NCI-H2107 treated with DMSO at 0.1 percent for 48 hours (cell line): Measurements from ENCODE around the gene MCM3AP.

Source experiments
- DNase-seq: peaks from one replicate; lab custom pipeline; 2025; ENCODE audit not compliant: unreplicated experiment; lab: John Stamatoyannopoulos, UW

The MCM3AP gene

GRCh38 chr21:46274797-46275390, 10.5 kb downstream of the MCM3AP start:
- DNase-seq, result no peak

DNA sequence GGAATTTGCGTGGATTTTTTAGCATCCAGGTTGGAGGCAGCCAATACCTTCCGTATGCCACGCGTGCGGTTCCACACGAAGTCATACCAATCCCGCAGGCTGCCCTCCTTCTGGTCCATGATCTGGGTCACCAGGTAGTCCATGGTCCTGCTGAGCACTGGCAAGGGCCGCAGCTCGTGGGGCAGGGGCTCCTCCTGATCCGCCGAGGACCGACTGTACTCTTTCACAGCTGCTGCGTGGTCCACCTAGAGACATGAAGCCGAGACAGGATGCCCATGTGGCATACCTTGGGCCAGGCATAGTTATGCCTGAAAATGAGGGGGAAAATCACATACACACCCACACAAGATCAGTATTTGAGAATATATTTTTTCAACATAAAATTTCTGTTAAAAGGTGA, 12.1 kb downstream of the MCM3AP start:
- no peak for DNase-seq

GRCh38 chr21:46269466-46269865, 15.9 kb downstream of the MCM3AP start:
- DNase-seq, result no peak

DNA sequence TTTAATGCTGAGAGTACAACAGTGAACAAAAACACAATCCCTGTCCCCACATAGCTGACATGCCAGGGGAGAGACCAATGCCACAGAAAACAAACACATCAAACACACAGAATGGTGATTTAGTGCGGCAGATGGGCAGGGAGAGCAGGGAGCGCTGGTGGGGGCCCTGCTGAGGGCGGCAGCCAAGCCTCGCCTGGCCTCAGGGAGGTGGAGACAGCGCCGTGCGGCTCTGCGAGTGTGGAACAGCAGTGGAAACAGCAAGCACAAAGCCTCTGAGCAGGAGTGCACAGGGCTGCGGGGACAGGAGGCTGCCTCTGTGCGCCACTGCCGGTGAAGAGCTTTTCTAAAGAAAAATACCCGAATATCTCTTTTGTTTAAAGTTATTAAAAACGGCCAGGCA, 17.0 kb downstream of the MCM3AP start:
- DNase-seq, result no peak

DNA sequence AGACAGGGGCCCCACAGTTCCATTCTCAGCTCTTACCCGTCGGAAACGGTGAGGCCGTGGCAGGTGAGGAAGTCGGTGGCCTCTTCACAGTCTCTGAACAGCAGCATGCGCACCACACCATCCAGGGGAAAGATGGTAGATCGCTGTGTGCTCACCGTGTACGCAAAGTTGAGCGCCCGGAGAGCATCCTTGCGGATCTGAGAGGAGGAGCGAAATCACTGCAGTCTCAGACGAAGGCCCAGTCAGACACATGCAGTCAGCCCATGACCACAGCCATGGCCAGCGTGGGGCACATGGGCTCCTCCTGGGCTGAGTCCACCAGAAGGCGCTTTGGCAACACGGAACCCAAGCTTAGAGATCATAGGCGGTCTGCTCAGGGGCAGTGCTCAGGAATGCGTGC, 18.5 kb downstream of the MCM3AP start:
- DNase-seq, result no peak

DNA sequence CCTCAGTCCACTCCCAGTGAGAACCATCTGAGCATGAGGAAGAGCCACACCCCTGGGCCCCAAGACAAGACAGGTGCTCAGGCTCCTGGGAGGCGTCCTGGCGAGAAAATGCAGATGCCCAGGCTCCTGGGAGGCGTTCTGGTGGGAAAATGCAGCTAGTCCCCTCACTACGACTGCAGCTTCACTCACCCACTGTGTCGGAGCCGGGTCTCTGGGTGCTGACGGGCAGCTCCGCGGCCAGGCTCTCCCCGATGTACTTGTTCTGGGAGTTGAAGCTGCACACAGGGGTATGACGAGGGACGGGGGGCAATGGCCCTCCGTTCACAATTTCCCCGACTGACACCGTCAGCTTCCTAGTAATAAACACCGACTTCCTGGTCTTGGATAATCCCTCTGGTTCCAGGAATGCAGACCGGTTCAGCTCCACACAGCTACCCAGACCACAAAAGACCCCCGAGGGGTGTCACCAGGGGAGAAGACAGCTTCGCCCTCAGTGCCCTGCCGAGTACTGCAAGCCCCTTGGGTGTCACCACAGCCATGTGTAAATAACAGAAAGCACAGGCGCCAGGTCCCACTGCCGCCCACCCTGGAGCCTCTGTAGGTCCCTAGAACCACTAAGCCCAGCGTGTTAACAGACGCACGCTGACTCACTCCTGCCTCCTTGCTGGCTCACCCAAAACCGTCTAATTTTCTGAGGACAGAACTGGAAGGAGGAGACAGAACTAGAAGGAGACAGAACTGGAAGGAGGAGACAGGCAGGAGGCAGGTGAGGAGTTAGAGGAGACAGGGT, 19.5 kb downstream of the MCM3AP start:
- no peak for DNase-seq

DNA sequence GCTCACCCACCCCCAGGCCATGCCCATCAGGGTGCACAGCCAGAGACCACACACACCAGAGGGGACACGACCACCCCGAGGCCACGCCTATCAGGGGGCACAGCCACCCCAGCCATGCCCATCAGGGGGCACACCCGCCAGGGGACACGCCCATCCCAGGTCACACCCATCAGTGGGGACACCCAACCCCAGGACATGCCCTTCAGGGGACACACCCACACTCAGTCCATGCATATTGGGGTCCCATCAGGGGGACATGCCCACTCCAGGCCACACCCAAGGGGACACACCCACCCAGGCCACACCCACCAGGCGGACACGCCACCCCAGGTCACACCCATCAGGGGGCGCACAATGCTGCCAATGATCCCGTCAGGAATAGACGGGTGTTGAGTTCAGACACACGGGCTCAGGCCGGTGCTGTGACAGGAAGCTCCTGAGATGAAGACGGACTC, 20.7 kb downstream of the MCM3AP start:
- no peak for DNase-seq

- no peak for DNase-seq
Measured at GRCh38 chr21:46264046-46264689, 21.2 kb downstream of the MCM3AP start.

DNA sequence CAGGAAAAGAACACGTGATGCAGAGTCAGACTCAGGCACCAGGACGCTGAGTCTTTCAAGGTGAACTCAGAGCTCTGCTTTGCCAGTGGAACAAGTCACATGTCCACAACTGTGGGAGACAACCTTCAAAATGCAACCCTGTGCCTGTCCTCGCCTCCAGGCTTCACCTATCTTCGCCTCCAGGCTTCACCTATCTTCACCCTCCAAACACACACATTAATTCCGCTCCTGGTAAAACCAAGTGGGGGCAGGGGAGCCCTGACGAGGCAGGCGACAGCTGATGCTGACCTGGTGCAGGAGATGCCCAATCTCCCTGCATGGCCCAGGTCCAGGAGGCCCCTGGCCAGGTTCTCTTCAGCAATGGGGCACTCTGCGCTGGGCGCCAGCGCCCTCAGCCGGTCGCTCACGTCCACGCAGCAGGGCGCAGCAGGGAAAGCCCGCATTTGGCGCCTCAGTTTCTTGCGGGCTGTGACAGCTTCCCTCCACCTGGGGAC, 28.9 kb downstream of the MCM3AP start:
- DNase-seq, result no peak

DNA sequence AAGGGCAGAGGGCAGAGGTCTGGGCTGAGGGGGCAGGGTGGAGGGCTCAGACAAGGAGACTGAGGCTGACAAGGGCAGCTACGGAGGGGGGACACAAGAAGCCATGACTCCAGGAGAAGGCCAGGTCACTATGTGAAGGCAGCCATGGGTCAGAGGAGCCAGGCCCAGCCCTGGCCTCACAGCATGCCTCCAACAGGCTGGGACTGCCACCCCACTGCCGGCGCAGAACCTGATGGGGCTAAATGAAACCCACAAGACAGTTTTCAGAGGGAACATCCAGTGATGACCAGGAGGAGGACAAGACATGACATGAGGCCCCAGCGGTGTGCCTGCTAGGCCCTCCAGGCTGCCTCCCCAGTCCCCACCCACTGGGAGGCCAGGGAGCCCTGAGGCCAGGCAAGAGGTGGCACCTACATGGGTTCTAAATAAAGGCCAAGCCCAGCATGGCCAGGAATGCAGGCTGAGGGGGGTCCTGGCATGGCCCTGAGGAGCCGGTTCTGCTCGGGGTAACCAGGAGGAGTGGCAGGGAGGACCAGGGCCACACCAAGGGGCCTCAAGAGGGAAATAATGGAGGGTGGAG, 29.6 kb downstream of the MCM3AP start:
- no peak for DNase-seq

- no peak for DNase-seq
Measured at GRCh38 chr21:46255166-46255565, 30.2 kb downstream of the MCM3AP start.

GRCh38 chr21:46254208-46254975, 31.0 kb downstream of the MCM3AP start:
- peak; percentile 26 for DNase-seq

DNA sequence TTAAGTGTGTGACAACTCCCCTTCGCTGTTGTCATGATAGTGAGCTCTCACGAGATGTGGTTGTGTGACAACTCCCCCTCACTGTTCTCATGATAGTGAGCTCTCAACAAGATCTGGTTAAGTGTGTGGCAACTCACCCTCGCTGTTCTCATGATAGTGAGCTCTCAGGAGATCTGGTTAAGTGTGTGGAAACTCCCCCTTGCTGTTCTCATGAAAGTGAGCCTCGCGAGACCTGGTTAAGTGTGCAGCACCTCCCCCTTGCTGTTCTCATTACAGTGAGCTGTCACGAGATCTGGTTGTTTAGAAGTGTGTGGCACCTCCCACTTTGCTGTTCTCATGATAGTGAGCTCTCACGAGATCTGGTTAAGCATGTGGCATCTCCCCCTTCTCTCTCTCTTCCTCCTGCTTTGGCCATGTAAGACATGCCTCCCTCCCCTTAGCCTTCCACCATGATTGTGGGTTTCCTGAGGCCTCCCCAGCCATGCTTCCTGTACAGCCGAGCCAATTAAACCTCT, 31.7 kb downstream of the MCM3AP start:
- no peak for DNase-seq

GRCh38 chr21:46252840-46253239, 32.6 kb downstream of the MCM3AP start:
- no peak for DNase-seq

DNA sequence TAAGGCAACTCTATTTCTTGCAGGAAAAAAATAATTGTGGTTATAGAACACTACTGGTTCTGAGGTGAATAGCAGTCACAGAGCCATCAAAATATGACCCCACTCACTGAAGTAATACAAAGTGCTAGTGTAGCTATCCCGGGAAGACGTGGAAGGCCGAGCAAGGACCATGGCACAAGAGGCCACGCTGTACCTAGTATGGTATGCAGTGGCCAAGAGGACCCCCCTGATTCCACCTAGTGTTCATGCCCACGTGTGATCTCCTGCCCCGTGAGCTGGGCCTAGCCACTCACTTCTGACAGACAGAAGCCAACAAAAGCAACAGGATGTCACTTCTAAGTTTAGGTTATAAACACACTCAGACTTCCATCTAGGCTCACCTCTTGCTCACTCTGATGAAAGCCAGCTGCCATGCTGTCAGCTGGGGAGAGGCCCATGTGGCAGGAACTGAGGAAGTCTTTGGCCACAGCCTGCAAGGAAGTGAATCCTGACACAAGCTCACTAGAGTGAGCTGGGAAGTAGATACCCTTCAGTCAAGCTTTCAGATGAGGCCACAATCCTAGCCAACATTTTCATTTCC, 35.2 kb downstream of the MCM3AP start:
- no peak for DNase-seq

DNA sequence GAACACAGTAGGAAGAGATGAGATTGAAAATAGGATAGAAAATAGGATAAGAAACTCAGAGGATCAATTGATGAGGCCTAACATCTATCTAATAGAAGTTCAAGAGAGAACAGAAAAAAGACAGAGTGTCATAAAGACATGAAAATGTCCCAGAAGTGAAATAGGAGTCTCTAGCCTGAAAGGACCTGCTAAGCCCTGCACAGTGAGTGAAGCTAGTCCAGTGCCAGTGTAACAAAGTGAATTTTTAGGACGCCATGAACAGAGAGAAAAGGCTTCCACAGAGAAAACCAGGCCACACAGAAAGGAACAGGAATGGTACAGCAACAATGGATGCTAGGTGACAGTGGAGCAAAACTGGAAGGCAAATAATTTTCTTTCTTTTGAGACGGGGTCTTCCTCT, 36.6 kb downstream of the MCM3AP start:
- no peak for DNase-seq

DNA sequence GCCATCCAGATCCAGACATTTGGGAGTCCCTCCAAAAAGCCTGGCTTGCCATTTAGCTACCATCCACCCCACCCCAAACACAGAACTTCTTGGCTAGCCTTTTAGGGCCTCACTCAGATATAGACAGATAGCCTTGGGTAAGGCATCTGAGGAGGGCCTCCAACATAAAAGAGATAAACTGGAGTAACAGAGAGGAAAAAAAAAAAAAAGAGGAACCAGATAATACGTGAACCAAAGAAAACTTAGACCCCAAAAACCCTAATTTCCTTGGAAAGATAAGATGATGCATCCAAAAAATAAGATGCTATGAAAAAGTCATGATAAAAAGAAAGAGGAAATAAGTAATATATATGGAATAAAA, 37.0 kb downstream of the MCM3AP start:
- no peak for DNase-seq

DNA sequence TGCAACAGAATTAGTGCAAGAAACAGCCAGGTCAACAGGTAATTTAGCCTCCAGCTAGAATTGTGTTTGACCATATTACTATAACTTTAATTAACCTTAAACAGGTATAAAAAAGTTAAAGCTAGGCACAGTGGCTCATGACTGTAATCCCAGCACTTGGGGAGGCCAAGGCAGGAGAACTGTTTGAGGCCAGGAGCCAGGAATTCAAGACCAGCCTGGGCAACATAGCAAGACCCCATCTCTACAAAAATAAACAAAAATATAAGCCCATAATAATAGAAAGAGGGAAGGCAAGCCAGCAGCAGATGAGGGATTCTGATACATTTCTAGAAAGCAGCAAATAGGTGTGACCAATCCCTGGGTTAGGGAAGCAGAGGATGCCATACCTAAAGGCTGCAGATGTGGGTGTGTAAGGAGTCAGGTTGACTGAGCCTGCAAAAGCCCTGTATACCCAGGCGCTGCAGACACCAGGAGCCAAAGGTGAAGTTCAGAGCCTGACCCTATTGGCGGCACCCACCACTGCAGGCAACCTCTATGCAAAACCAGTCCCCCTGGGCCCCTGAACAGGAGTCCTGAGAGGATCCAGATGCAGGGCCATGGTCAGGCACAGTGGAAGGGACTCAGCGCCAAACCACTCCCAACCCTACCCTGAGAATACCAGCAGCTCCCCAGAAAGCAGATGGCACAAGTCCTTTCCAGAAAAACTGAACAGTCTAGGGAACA, 37.6 kb downstream of the MCM3AP start:
- DNase-seq, result no peak

- no peak for DNase-seq
Measured at GRCh38 chr21:46246345-46246744, 39.1 kb downstream of the MCM3AP start.
